Fibroblast of mammary gland (primary cell): ENCODE measurements around the gene OR1K1.

ENCODE experiments used
- DNase-seq: peaks from one replicate; pipeline ENCODE4 v3.0.0-alpha.2; 2010; ENCODE audit warnings: low read depth
- H3K4me3 ChIP-seq: 2 replicates; pipeline ENCODE4 v1.5.1; 2011; ENCODE audit warnings: low read depth, mild to moderate bottlenecking, low read length, moderate library complexity; ENCODE audit not compliant: control insufficient read depth
- TF ChIP-seq, protein P1 (sequence below): conservative IDR thresholded peaks from 2 replicates; pipeline ENCODE4 v1.5.1; 2011; ENCODE audit warnings: low read depth, low read length, inconsistent platforms; ENCODE audit not compliant: control insufficient read depth, insufficient read depth

Gene OR1K1

DNA sequence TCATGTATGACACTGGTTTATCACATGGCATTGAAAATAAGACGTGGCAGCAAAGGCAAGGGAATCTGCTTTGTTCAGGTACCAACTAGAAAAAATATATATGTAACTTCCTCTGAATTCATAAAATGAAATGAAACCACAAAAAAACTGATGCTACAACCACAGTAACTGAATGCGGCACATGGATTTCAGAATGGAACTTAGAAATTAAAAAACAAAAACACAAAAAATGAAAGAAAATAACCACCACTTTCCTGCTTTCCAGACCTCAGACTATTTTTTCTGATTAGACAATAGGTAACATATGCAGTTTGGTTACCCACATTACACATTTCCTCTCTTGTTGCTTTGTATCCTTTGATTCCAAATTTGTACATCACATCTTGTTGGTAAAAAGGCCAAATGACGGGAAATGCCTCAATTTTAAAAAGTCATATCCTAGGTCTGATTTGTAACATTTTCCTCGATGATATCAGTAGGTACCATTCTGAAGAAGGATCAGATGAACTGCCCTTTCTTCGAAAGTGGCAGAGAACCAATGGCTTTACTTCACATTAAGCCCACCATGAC, 46.5 kb downstream of the OR1K1 start:
- DNase-seq: no peak
- no peak overlapping the region for H3K4me3 ChIP-seq
- TF ChIP-seq, protein P1, sequence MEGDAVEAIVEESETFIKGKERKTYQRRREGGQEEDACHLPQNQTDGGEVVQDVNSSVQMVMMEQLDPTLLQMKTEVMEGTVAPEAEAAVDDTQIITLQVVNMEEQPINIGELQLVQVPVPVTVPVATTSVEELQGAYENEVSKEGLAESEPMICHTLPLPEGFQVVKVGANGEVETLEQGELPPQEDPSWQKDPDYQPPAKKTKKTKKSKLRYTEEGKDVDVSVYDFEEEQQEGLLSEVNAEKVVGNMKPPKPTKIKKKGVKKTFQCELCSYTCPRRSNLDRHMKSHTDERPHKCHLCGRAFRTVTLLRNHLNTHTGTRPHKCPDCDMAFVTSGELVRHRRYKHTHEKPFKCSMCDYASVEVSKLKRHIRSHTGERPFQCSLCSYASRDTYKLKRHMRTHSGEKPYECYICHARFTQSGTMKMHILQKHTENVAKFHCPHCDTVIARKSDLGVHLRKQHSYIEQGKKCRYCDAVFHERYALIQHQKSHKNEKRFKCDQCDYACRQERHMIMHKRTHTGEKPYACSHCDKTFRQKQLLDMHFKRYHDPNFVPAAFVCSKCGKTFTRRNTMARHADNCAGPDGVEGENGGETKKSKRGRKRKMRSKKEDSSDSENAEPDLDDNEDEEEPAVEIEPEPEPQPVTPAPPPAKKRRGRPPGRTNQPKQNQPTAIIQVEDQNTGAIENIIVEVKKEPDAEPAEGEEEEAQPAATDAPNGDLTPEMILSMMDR: no peak

DNA sequence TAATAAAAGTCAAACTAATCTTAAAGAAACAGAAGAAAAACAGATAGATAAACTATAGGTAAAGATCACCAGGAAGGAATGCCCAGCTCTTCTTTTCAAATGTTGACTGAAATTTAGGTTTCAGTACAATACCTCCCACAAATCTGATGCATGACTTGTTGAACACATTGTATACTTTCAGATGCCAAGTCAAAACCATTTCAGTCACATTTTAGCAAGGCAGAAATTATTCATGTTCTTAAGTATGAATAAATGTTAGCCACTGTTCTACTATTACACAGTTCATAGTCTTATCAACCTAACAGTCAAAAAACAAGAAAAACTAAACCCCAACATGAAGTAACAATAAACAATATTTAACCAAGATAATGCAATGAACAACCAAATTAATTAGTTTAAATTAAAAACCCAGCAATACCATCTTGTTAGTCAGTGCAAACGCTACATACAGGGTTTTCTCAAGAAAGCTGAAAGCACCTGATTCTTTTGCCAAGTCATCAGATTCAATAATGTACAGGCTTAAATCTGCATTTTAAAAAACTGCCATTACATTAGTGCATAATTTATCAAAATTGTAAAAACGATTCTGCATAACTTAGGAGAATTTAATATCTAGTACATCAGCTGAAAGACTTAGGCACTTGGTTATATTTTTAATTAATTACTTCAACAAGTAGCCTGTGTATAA, 48.5 kb downstream of the OR1K1 start:
- TF ChIP-seq, protein P1: no peak
- no peak for DNase-seq
- H3K4me3 ChIP-seq: no peak overlapping the region
